NCI-H2196 treated with DMSO at 0.1 percent for 48 hours (cell line): Measurements from ENCODE around the gene LSM8.
"Not testable (repeated sequence)": the region's sequence is repeated elsewhere in the genome, so short reads cannot be mapped to it uniquely, and the experiment has no call there.

Experiments used
- DNase-seq: peaks from one replicate; lab custom pipeline; 2025; ENCODE audit not compliant: unreplicated experiment; lab: John Stamatoyannopoulos, UW

The LSM8 gene

DNA sequence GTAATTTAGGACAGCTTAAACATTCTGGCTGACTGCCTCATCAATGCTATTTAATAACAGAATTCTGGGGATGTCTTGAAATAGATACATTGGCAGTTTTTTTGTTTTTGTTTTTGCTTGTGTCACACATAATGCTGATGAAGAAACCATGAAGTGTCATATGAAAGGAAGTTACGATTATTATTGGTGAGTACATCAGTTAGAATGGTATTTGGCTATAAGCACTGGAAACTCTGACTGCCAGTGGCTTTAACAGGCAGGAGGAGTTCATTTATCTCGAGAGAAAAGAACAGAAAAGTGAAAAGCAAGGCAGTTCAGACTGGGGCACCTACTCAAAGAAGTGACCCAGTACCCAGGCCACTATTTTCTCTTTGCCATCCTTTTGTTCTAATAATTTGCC lies 18.1 kb downstream of the LSM8 start:
- no peak for DNase-seq

DNA sequence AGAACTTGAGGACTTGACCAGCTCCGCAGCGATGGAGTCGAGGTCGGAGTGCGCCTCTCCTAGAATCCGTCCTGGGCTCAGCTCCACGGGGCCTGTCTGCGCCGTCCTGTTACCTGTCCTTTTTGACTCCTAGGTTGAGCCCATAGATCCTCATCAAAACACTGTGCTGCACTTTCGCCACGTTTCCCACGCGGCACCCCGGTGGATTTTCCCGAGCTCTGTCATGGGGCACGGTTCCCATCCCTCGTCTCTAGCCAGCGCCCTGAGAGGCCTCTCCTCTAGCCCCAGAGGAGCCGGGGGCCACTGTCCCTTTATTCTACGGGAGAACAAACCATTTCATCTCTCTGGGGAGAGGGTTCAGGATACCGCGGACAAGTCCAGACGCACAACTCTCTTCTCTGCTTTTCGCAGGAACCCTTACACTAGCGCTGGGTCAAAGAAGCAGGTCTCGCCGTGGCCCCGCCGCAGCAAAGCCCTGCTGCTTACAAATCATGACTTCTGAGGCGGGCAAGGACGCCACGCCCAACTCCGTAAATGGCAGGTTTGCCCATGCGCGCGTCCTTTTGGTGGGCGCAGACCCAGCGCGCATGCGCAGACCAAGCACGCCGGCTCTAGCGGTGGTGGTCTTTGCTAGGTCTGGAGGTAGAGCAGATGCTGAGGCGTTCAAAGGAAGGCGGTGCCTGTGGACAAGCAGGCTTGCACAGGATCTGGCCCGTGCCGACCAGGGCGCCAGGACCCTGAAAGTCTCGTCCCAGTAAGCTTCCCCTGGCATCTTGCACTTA lies 30.3 kb downstream of the LSM8 start:
- no peak for DNase-seq

DNA sequence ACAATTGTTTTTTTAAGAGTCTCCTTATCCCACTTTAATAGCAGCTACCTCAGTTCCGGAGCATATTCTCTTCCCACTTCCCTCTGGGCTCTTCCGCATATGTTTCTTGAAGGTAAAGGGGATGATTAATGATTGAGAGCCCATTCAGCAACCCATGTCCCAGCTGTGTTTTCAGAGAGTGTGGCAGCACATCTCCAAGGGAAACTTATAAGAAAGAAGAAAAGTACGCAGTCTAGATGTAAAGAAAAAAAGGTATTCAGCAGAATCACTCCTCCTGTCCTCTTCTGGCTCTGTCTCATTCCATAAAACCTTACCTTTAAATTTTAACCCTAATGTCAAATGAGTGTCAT lies 30.8 kb downstream of the LSM8 start:
- no peak for DNase-seq

DNA sequence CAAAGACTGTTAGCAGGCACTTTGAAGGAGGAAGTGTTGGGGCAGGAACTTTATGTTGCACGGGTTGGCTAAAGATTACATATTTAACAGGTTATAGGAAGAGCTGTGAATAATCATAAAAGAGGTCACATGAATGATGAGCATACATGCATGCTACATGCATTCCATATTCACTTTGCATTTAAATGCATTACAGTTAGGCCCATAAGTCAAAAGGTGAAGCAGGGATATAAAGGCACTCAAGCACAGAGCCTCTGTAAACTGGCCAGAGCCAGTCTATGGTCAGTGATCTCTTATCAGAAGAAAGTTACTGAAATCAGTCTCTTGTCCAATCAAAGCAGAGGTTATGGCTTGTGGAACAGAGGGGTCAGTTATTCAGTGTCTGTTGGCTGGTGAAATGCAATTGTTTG lies 33.3 kb downstream of the LSM8 start:
- no peak for DNase-seq

DNA sequence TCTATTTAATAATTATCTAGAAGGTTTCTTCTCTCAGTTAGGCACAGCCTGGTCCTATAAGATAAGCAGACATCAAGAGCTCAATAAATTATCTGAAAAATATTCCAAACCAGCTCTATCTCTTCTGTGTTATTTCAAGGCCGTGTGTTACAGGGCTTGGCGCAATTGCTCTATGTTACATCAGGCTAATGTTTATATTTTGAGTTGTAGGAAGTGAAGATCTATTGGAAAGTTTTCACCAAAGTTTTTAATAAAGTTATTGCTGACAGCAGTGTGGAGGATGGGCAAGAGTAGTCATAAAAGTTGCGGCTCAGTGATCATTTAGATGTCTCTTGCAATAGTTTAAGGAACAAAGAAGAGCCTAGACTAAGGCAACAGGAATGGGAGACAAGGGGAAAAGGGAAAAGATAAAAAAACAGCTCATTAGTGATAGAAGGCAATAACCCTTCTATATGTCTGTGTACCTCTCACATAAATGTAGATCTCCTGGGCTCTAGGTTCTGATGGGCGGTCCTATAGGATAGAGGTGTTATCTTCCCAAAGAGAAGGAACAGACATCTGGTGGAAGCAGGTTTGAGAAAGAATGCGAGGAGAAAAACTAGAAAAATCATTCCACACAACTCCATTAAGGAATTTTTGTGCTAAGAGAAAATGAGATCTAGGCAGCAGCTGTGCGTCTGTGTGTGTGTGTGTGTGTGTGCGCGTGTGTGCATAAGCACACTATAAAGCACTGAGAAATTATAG lies 34.6 kb downstream of the LSM8 start:
- no peak for DNase-seq

DNA sequence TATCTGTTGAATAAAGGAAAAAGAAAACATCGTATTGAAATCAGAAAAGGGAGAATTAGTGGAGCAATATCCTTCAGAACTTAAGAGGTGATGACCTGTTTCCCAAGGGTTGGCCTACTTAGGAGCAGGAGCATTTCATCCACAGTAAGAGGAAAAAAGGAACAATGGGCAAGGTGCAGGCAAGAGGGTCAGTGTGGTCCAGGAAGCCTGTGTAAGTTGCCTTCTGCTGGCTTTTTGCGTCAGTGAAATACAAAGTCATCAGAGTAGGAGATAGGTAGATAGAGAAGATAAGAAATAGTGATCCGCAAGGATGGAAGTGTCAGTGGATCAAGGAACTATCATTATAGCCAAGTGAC lies 35.2 kb downstream of the LSM8 start:
- no peak for DNase-seq

DNA sequence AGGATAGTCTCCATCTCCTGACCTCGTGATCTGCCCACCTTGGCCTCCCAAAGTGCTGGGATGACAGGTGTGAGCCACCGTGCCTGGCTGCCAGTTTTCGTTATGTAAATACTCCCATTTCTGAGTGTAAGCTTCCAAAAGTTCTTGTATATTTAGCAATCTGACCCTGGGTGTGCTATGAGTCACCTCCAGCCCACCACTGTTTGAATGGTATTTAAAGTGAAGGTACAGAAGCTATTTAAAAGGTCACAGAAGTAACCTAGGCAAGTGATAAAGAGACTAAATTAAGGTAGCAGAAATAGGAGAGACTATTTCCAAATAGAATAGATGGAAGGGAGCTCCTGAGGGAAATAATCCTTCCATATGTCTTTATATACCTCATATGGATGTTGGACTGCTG lies 36.6 kb downstream of the LSM8 start:
- DNase-seq = no peak

DNA sequence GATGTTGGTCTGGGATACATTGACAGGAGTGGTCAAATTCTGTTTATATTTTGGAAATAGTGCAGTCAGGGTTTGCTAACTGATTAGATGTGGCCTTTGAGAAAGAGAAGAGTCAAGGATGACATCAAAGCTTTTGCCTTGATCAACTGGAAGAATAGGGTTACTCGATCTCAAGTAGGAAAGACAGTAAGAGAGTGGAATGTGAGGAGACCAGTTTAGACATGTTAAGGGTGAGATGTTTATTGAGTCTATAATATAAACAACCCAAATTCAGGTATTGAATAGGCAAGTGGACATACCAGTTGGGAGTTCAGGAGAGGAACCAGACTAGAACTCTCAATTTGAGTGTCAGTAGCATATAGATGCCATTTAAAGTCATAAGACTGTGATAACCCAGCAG lies 38.6 kb downstream of the LSM8 start:
- DNase-seq = no peak

DNA sequence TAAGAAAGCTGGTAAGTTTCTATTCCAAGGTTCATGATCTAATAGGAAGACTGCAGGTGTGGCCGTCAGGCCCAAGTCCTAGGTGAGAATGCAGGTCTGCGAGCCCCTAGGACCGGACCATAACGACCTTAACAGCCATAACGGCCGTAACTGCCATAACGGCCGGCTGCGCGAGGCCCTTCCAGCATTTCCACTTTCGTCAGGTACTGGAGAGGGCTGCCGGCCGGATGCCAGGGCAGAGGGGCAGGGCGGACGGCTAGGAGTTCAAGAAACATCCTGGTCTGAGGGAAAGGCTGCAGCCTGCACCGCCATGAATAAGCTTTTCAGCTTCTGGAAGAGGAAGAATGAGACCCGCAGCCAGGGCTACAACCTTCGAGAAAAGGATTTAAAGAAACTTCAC lies 40.6 kb downstream of the LSM8 start, which contains the start of gene ANKRD7:
ANKRD7 (plus strand) TSS at position 184 of the 400 bp plus-strand sequence; CDS start at position 311, 127 bp downstream.
- no peak for DNase-seq

DNA sequence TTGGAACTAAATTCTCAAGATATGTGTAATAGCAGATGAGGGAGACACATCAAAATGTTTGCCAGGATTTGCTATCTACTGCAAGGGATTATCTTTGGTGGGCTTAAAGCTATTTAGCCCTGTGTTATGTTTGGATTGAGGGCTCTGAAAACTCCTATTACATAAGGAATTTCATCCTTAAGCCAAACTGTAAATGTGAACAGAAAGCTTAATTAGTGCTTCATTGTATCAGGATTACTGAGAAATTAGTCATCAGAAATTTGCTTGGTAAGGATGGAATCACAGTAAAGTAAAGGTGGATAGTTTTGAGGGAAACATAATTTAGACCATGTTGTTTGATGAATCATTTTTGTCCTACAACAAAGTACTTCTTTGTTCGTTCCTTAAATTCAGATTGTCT lies 48.9 kb downstream of the LSM8 start:
- DNase-seq = no peak

DNA sequence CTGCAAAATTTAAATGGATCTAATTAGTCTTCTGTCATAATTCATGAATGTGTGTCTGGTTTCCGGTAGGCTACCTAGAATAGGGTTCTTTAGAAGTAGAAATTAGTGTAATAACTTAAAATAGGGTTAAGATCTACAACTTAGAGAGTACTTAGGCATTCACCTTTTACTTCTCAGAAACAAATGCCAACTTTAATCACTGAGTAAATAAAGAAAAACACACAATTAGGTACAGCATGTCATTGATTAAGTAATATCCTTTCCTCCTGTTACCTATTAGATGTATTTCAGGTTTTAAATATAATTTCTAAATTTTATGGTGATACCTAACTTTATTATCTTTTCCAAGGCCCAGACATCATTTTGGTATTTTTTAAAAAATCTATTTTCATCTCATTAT lies 49.8 kb downstream of the LSM8 start:
- no peak for DNase-seq

DNA sequence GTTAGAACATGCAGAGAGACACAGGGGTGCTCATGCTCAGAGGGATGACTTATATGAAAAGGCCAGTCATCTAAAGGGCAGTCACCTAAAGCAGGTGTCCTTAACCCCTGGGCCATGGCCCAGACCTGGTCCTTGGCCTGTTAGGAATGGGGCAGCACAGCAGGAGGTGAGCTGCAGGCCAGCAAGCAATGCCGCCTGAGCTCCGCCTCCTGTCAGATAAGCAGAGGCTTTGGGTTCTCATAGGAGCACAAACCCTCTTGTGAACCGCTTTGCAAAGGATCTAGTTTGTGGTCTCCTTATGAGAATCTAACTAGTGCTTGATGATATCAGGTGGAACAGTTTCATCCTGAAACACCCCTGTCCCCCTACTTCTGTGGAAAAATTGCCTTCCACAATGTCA lies 55.0 kb downstream of the LSM8 start:
- DNase-seq = no peak

DNA sequence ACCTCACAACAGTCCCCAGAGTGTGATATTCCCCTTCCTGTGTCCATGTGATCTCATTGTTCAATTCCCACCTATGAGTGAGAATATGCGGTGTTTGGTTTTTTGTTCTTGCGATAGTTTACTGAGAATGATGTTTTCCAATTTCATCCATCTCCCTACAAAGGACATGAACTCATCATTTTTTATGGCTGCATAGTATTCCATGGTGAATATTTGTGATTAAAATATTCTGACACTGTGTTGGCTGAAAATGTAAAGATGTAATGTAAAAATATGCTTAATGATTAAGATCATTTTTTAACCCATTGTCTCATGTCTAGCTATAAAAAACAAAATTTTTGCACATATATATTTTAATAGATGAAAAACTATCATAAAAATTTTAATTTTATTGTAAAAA lies 56.4 kb downstream of the LSM8 start:
- not testable (repeated sequence) for DNase-seq
